Activated CD4-positive, alpha-beta memory T cell treated with anti-CD3 and anti-CD28 coated beads for 36 hours (primary cell): Measurements from ENCODE around the gene MCRIP2. TPM values are rescaled to one million over a fixed set of nuclear protein-coding genes. Genes with fewer than 3 reads are reported as not detected.

ENCODE experiments used
- CTCF ChIA-PET: fragments of 350-600 bp; sonication (Branson Sonifier 250); formaldehyde crosslinking; loops from one replicate; lab custom pipeline; 2021; ENCODE audit warnings: antibody characterized with exemption, inconsistent platforms; lab: Charles Lee
- POLR2A ChIA-PET: fragments of 350-600 bp; sonication (Branson Sonifier 250); formaldehyde crosslinking; loops from one replicate; lab custom pipeline; 2021; ENCODE audit warnings: antibody characterized with exemption; lab: Charles Lee
- DNase-seq: peaks from one replicate; pipeline ENCODE4 v3.0.0-alpha.2; 2020
- H3K27ac Mint-ChIP-seq: one replicate; pipeline ENCODE4 v1.8.0; 2021; ENCODE audit warnings: mixed read lengths
- H3K27me3 Mint-ChIP-seq: one replicate; pipeline ENCODE4 v1.8.0; 2021; ENCODE audit warnings: mixed read lengths
- H3K36me3 Mint-ChIP-seq: one replicate; pipeline ENCODE4 v1.8.0; 2021; ENCODE audit warnings: mixed read lengths
- H3K4me1 Mint-ChIP-seq: one replicate; pipeline ENCODE4 v1.8.0; 2021; ENCODE audit warnings: low read depth, mixed read lengths
- H3K4me3 Mint-ChIP-seq: one replicate; pipeline ENCODE4 v1.8.0; 2021; ENCODE audit warnings: mild to moderate bottlenecking, mixed read lengths
- H3K9me3 Mint-ChIP-seq: one replicate; pipeline ENCODE4 v1.8.0; 2021; ENCODE audit warnings: mixed read lengths
- intact Hi-C: fragments of 100-400 bp; cut with micrococcal nuclease; formaldehyde crosslinking; loops from one replicate; pipeline ENCODE4 v1.15.1; 2023
- total RNA-seq, 2 experiments: library from RNA; stranded (reverse); gene quantifications; one replicate each; pipeline ENCODE4 v1.2.3, GENCODE V29; 2021

The MCRIP2 gene
- total RNA-seq, 2 experiments from 2014 or later = 41.1 to 44.1 TPM

DNA sequence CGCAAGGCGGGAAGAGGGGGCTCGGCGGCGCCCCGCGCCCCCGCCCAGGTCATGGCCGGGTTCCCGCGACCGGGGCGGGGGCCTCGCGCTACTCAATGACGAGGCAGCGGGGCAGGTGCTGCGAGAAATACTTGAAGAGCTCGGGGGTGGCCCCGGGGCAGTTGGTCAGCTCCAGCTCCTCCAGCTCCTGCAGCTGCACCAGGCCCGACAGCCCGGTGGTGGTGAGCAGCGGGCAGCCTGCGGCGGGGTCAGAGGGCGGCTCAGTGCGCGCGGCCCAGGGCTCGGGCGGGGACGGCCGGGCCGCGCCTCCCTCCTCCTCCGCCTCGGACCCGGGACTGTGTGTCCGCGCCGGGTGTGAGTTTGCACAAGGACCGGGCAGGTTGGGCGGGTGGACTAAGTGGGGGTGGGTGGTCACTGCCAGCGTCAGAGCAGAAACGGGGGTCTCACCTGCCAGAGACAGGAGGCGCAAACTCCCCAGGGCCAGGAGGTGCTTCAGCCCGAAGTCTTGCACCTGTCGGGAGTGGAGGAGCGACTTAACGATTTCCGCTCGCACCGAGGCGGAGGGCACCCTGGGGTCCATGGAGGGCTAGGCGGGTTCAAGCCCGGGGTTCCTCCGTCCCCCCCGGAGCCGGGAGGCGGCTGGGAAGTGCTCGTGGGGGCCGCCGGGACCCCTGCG is 52.7 kb downstream of the MCRIP2 start:
- no peak overlapping the region for H3K27ac Mint-ChIP-seq
- intact Hi-C loops = no loop called here
- peak overlapping the region; percentile 70 for H3K4me3 Mint-ChIP-seq
- H3K36me3 Mint-ChIP-seq = no peaks in the 10 kb centered on the region
- H3K4me1 Mint-ChIP-seq = peaks cover 21% of the 10 kb centered on the region
- POLR2A ChIA-PET = interaction anchor here (1.1 to 1.5 kb wide), 2 partner anchors 13 to 25 kb away, joined by 3 read pairs; no protein-coding TSS in a partner anchor
- CTCF ChIA-PET = no interaction called here
- H3K27me3 Mint-ChIP-seq = no peaks in the 10 kb centered on the region
- DNase-seq = no peak
- no peaks in the 10 kb centered on the region for H3K9me3 Mint-ChIP-seq

DNA sequence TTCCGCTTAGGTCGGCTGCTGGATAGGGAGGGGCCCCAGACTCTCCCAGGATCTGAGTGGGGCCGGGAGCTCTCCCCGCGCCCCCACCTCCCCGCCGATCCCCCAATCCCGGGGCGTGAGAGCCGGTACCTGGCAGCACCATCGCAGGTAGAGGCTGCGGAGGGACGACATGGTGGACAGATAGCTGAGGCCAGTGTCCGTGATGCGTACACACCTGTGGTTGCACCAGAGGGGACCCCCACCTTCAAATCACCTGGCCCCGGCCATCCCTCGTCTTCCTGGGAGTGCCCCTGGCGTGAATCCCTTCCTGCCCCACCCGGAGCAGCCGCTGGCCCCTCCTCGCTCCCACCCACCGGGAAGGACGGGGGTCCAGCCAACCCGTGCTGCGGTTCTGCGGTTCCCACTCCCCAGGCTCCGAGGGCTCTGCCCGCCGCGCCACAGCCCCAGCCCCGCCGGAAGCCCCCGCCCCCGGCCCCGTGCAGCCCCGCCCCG is 53.3 kb downstream of the MCRIP2 start:
- intact Hi-C loops = no loop called here
- DNase-seq = no peak
- peaks cover 21% of the 10 kb centered on the region for H3K4me1 Mint-ChIP-seq

DNA sequence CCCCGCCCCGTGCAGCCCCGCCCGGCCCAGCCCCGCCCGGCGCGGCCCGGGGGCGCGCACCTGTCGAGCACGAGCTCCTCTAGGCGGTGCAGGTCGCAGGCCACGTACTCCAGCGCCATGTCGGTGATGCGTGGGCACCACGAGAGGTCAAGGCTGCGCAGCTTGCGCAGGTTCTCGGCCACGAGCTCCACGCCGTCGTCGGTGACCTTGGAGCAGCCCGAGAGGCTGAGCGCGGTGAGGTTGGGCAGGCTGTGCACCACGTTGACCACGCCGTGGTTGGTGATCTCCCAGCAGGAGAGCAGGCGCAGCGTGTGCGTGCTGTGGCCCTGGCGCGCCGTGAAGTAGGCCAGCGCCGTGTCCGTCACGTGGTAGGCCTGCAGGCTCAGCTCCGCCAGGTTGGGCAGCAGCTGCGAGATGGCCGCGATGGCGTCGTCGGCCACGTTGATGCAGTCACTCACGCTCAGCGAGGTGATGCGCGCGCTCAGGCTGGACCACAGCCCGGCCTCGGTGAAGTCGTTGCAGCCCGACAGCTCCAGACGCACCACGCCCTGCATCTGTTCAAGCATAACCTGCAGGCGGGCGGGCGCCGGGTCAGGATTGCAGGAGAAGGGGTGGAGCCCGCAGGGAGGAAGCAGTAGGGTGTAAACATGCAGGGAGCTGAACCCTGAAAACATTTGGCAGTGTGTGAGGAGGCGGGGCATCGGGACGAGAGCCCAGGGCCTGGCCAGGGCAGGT is 53.9 kb downstream of the MCRIP2 start:
- H3K36me3 Mint-ChIP-seq = no peaks in the 10 kb centered on the region
- ChIA-PET CTCF (interaction anchor here (0.7 to 1.9 kb wide), 5 partner anchors 14 to 89 kb away, joined by 3 to 14 read pairs (median 4); no protein-coding TSS in a partner anchor), POLR2A (interaction anchor here (0.7 to 1.6 kb wide), 7 partner anchors 14 to 30 kb away, joined by 3 to 8 read pairs (median 4); partner anchors contain the start of genes ANTKMT, CCDC78, METRN and STUB1)
- intact Hi-C loops = no loop called here
- no peaks in the 10 kb centered on the region for H3K27me3 Mint-ChIP-seq
- H3K4me1 Mint-ChIP-seq = peaks cover 23% of the 10 kb centered on the region
- peak overlapping the region; percentile 80 for H3K4me3 Mint-ChIP-seq
- peak overlapping the region; percentile 71 for H3K27ac Mint-ChIP-seq
- no peaks in the 10 kb centered on the region for H3K9me3 Mint-ChIP-seq
- DNase-seq = peak; percentile 84

More for the DNA sequence above, 53.3 kb downstream of the MCRIP2 start:
- no peaks in the 10 kb centered on the region for H3K9me3 Mint-ChIP-seq
- no peaks in the 10 kb centered on the region for H3K36me3 Mint-ChIP-seq
- H3K4me3 Mint-ChIP-seq = peak overlapping the region; percentile 51
- H3K27me3 Mint-ChIP-seq = no peaks in the 10 kb centered on the region
- POLR2A ChIA-PET = interaction anchor here (0.7 to 1.6 kb wide), 6 partner anchors 14 to 26 kb away, joined by 3 to 8 read pairs (median 5); partner anchors contain the start of genes ANTKMT, METRN and STUB1
- CTCF ChIA-PET = interaction anchor here (0.7 to 1.9 kb wide), 4 partner anchors 15 to 90 kb away, joined by 3 to 14 read pairs (median 4); no protein-coding TSS in a partner anchor
- no peak overlapping the region for H3K27ac Mint-ChIP-seq

Other genes starting within 250 kb of the MCRIP2 start
- gene NME4, start 244.6 kb upstream of the MCRIP2 start, total RNA-seq = 10 to 100 TPM; 62.1 to 62.5 TPM
- 1 to 10 TPM; 8.5 to 8.8 TPM for gene DECR2, start 239.9 kb upstream of the MCRIP2 start, total RNA-seq
- 10 to 100 TPM; 14.8 to 18.4 TPM for gene RAB11FIP3, start 216.2 kb upstream of the MCRIP2 start, total RNA-seq
- 10 to 100 TPM; 69.7 to 76.2 TPM for gene CAPN15, start 114.1 kb upstream of the MCRIP2 start, total RNA-seq
- gene PRR35, start 81.4 kb upstream of the MCRIP2 start, total RNA-seq = not detected
- under 1 TPM; 0.31 to 0.45 TPM for gene NHLRC4, start 74.8 kb upstream of the MCRIP2 start, total RNA-seq
- 10 to 100 TPM; 24.2 to 26.2 TPM for gene PIGQ, start 71.9 kb upstream of the MCRIP2 start, total RNA-seq
- 10 to 100 TPM; 10.1 to 10.6 TPM for gene RAB40C, start 51.8 kb upstream of the MCRIP2 start, total RNA-seq
- gene WFIKKN1, start 10.8 kb upstream of the MCRIP2 start, total RNA-seq = under 1 TPM; 0.05 to 0.07 TPM
- gene METTL26, start 5.5 kb upstream of the MCRIP2 start, total RNA-seq = 100 to 1,000 TPM; 113 to 117 TPM
- 10 to 100 TPM; 52.8 to 58.2 TPM for gene WDR90, start 7.5 kb downstream of the MCRIP2 start, total RNA-seq
- gene RHOT2, start 26.3 kb downstream of the MCRIP2 start, total RNA-seq = 100 to 1,000 TPM; 112 to 128 TPM
- under 1 TPM; 0.57 to 0.82 TPM for gene RHBDL1, start 33.8 kb downstream of the MCRIP2 start, total RNA-seq
- 10 to 100 TPM; 70.9 to 74.9 TPM for gene STUB1, start 38.6 kb downstream of the MCRIP2 start, total RNA-seq
- gene JMJD8, start 42.5 kb downstream of the MCRIP2 start, total RNA-seq = 10 to 100 TPM; 29.8 to 30.3 TPM
- gene WDR24, start 48.6 kb downstream of the MCRIP2 start, total RNA-seq = 10 to 100 TPM; 17.7 to 18.5 TPM
- 10 to 100 TPM in 1 of 2 experiments, 1 to 10 TPM in 1; 7.7 to 14.1 TPM for gene FBXL16, start 64.0 kb downstream of the MCRIP2 start, total RNA-seq
- gene METRN, start 73.3 kb downstream of the MCRIP2 start, total RNA-seq = 10 to 100 TPM; 14.6 to 16.0 TPM
- 10 to 100 TPM; 31.2 to 34.9 TPM for gene ANTKMT, start 79.3 kb downstream of the MCRIP2 start, total RNA-seq
- 1 to 10 TPM; 3.3 to 4.2 TPM for gene CCDC78, start 84.6 kb downstream of the MCRIP2 start, total RNA-seq
- gene HAGHL, start 85.3 kb downstream of the MCRIP2 start, total RNA-seq = 10 to 100 TPM; 14.2 to 15.2 TPM
- gene CIAO3, start 99.2 kb downstream of the MCRIP2 start, total RNA-seq = 10 to 100 TPM; 31.8 to 32.2 TPM
- not detected for gene MSLN, start 118.9 kb downstream of the MCRIP2 start, total RNA-seq
- 10 to 100 TPM; 13.7 to 15.5 TPM for gene RPUSD1, start 146.6 kb downstream of the MCRIP2 start, total RNA-seq
- 100 to 1,000 TPM; 101 to 102 TPM for gene CHTF18, start 146.8 kb downstream of the MCRIP2 start, total RNA-seq
- gene GNG13, start 158.9 kb downstream of the MCRIP2 start, total RNA-seq = not detected